Prostate gland (tissue), 2 donors: ENCODE results near the gene TLK2.

Experiments used
- CTCF ChIP-seq, 4 experiments: fragments of 200-600 bp in 2 of 4; fragments of 450-650 bp in 2 of 4; sonication (generic) in 2 of 4; IDR thresholded peaks; 1 replicate in 3 of 4; 2 replicates in 1 of 4; pipeline ENCODE4 v1.5.1; 2016 to 2019; ENCODE audit warnings: antibody characterized with exemption in 4 of 4, mild to moderate bottlenecking in 2 of 4, moderate library complexity in 2 of 4
- POLR2A ChIP-seq: fragments of 450-650 bp; IDR thresholded peaks from one replicate; pipeline ENCODE4 v1.6.1; 2016; ENCODE audit warnings: antibody characterized with exemption, mild to moderate bottlenecking

DNA sequence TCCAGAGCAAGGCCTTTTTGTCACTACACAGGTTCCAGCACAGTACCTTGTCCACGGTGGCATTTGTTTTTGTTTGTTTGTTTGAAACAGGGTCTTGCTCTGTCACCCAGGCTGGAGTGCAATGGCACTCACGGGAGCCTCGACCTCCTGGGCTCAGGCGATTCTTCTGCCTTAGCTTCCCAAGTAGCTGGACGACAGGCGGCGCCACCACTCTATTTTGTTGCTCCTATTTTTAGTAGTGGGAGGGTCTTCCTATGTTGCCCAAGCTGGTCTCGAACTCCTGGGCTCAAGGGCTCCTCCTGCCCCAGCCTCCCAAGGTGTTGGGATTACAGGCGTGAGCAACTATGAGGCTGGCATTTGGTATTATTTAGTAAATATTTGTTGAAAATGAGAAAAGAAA, 159.2 kb downstream of the TLK2 start:
- TF ChIP-seq POLR2A (no peak), CTCF (IDR thresholded peaks at IDR 0.05) (no peak)
